Measurements from ENCODE around the gene PSME3. TPM values are rescaled to one million over a fixed set of nuclear protein-coding genes. Genes with fewer than 3 reads are reported as not detected.

PSME3 gene
- total and polyA plus RNA-seq, 8 donors = 26.4 to 75.8 (median 68.7) TPM

GRCh38 chr17:42832213-42832933 lies 824 bp upstream of the PSME3 start:
- intact Hi-C loops (cut with DNase I; ENCODE audit: low total_unique reads) = no loop called here
- no peak for DNase-seq
- 43 to 48% (median 45%) methylated on average over 9 of the region's 9 CpGs for WGBS, 5 donors
- peaks cover 13 to 28% (median 26%) of the 10 kb centered on the region in 4 donors for H3K36me3 ChIP-seq
- peaks cover 19 to 36% (median 33%) of the 10 kb centered on the region in 4 donors for H3K4me1 ChIP-seq
- peak overlapping the region; percentile 55 to 93 (median 89) for H3K27ac ChIP-seq
- H3K4me3 ChIP-seq = peak overlapping the region; percentile 94 to 99 (median 96)
- TF ChIP-seq POLR2AphosphoS5 (IDR thresholded peaks at IDR 0.05) (no peak), CTCF (IDR thresholded peaks at IDR 0.05) (no peak), EP300 (IDR thresholded peaks at IDR 0.05) (no peak), POLR2A (IDR thresholded peaks at IDR 0.05) (no peak)
- H3K27me3 ChIP-seq = no peaks in the 10 kb centered on the region
- H3K9me3 ChIP-seq = no peaks in the 10 kb centered on the region

- 5 to 8% (median 7%) methylated on average over 18 of the region's 18 CpGs for WGBS, 5 donors
- Histone ChIP-seq H3K4me3 (peak overlapping the region; percentile 94 to 99 (median 96)), H3K4me1 (peaks cover 19 to 36% (median 33%) of the 10 kb centered on the region in 4 donors), H3K27me3 (no peaks in the 10 kb centered on the region), H3K27ac (peak overlapping the region; percentile 55 to 93 (median 89)), H3K36me3 (peaks cover 29 to 43% (median 41%) of the 10 kb centered on the region in 4 donors), H3K9me3 (no peaks in the 10 kb centered on the region)
- TF ChIP-seq POLR2A (IDR thresholded peaks at IDR 0.05) (no peak), POLR2AphosphoS5 (IDR thresholded peaks at IDR 0.05) (no peak), CTCF (IDR thresholded peaks at IDR 0.05) (no peak), EP300 (IDR thresholded peaks at IDR 0.05) (no peak)
- intact Hi-C loops (cut with DNase I; ENCODE audit: low total_unique reads) = no loop called here
- no peak for DNase-seq
Observed at GRCh38 chr17:42833767-42834422, 698 bp downstream of the PSME3 start.

- Histone ChIP-seq H3K4me3 (no peak overlapping the region), H3K4me1 (peaks cover 19 to 36% (median 33%) of the 10 kb centered on the region in 4 donors), H3K27ac (no peak overlapping the region), H3K27me3 (no peaks in the 10 kb centered on the region), H3K9me3 (no peaks in the 10 kb centered on the region), H3K36me3 (peaks cover 47 to 61% (median 60%) of the 10 kb centered on the region in 4 donors)
- TF ChIP-seq POLR2AphosphoS5 (IDR thresholded peaks at IDR 0.05) = no peak
- no peak for TF ChIP-seq POLR2A (IDR thresholded peaks at IDR 0.05)
- TF ChIP-seq EP300 (IDR thresholded peaks at IDR 0.05) = no peak
- no peak for TF ChIP-seq CTCF (IDR thresholded peaks at IDR 0.05)
- DNase-seq = no peak
- WGBS, 5 donors = 90 to 97% (median 96%) methylated on average over 6 of the region's 6 CpGs
- intact Hi-C loops (cut with DNase I; ENCODE audit: low total_unique reads) = no loop called here
Observed at GRCh38 chr17:42835732-42836131, 2.5 kb downstream of the PSME3 start.

GRCh38 chr17:42841975-42842685 lies 8.9 kb downstream of the PSME3 start:
- H3K36me3 ChIP-seq = peaks cover 70 to 92% (median 90%) of the 10 kb centered on the region in 4 donors
- WGBS, 5 donors = 71 to 81% (median 76%) methylated on average over 11 of the region's 11 CpGs
- intact Hi-C loops (cut with DNase I; ENCODE audit: low total_unique reads) = loop anchor here (5.0 kb wide), 1 partner anchor 90 kb away; no protein-coding TSS in a partner anchor

More at GRCh38 chr17:42841975-42842685, 8.9 kb downstream of the PSME3 start:
- no peaks in the 10 kb centered on the region for H3K9me3 ChIP-seq
- TF ChIP-seq POLR2A (IDR thresholded peaks at IDR 0.05) (no peak), EP300 (IDR thresholded peaks at IDR 0.05) (no peak), CTCF (IDR thresholded peaks at IDR 0.05) (no peak), POLR2AphosphoS5 (IDR thresholded peaks at IDR 0.05) (no peak)
- H3K27me3 ChIP-seq = no peaks in the 10 kb centered on the region
- H3K27ac ChIP-seq = no peak overlapping the region
- peaks cover 5 to 28% (median 17%) of the 10 kb centered on the region in 4 donors for H3K4me1 ChIP-seq
- DNase-seq = no peak
- H3K4me3 ChIP-seq = no peak overlapping the region
